Adipocyte (in vitro differentiated cells): ENCODE measurements around the gene CCNYL1.

Experiments
- DNase-seq: peaks from one replicate; pipeline ENCODE4 v3.0.0-alpha.2; 2015; ENCODE audit warnings: low read depth
- H3K27me3 ChIP-seq: replicated peaks from 2 replicates; pipeline ENCODE4 v1.7.0; 2013; ENCODE audit warnings: mild to moderate bottlenecking, low read length, moderate library complexity; ENCODE audit not compliant: control insufficient read depth, insufficient read depth
- H3K36me3 ChIP-seq: 2 replicates; pipeline ENCODE4 v1.7.0; 2013; ENCODE audit warnings: low read length, mild to moderate bottlenecking, moderate library complexity; ENCODE audit not compliant: control insufficient read depth, insufficient read depth, severe bottlenecking
- H3K4me1 ChIP-seq: 2 replicates; pipeline ENCODE4 v1.7.0; 2013; ENCODE audit warnings: mild to moderate bottlenecking, low read length, moderate library complexity; ENCODE audit not compliant: control insufficient read depth, insufficient read depth
- H3K4me3 ChIP-seq: 2 replicates; pipeline ENCODE4 v1.7.0; 2013; ENCODE audit warnings: mild to moderate bottlenecking, low read length, moderate library complexity
- H3K9ac ChIP-seq: 2 replicates; pipeline ENCODE4 v1.7.0; 2013; ENCODE audit warnings: mild to moderate bottlenecking, low read length, moderate library complexity
- H3K9me3 ChIP-seq: 2 replicates; pipeline ENCODE4 v1.7.0; 2013; ENCODE audit warnings: mild to moderate bottlenecking, low read length, moderate library complexity; ENCODE audit not compliant: control insufficient read depth

Gene CCNYL1

GRCh38 chr2:207768168-207768865 is 56.9 kb downstream of the CCNYL1 start:
- Histone ChIP-seq H3K36me3 (peaks cover 28% of the 10 kb centered on the region), H3K27me3 (no peaks in the 10 kb centered on the region), H3K4me3 (peak overlapping the region; percentile 95), H3K9ac (peak overlapping the region; percentile 94), H3K9me3 (no peaks in the 10 kb centered on the region), H3K4me1 (peaks cover 42% of the 10 kb centered on the region)
- peak; percentile 54 for DNase-seq

GRCh38 chr2:207768866-207769596 is 57.6 kb downstream of the CCNYL1 start:
- H3K4me3 ChIP-seq: peak overlapping the region; percentile 95
- peak overlapping the region; percentile 94 for H3K9ac ChIP-seq
- H3K4me1 ChIP-seq: peaks cover 42% of the 10 kb centered on the region
- peak; percentile 39 for DNase-seq
- H3K27me3 ChIP-seq: no peaks in the 10 kb centered on the region
- H3K9me3 ChIP-seq: no peaks in the 10 kb centered on the region
- peaks cover 22% of the 10 kb centered on the region for H3K36me3 ChIP-seq

GRCh38 chr2:207770602-207771404 is 59.4 kb downstream of the CCNYL1 start:
- peak overlapping the region; percentile 95 for H3K4me3 ChIP-seq
- H3K9me3 ChIP-seq: no peaks in the 10 kb centered on the region
- H3K9ac ChIP-seq: peak overlapping the region; percentile 83
- peaks cover 34% of the 10 kb centered on the region for H3K4me1 ChIP-seq
- H3K27me3 ChIP-seq: no peaks in the 10 kb centered on the region
- DNase-seq: peak; percentile 19
- peaks cover 16% of the 10 kb centered on the region for H3K36me3 ChIP-seq

GRCh38 chr2:207771421-207771820 is 60.0 kb downstream of the CCNYL1 start:
- no peak for DNase-seq
- H3K4me1 ChIP-seq: peaks cover 30% of the 10 kb centered on the region
- H3K9me3 ChIP-seq: no peaks in the 10 kb centered on the region
- H3K4me3 ChIP-seq: peak overlapping the region; percentile 95
- H3K27me3 ChIP-seq: no peaks in the 10 kb centered on the region
- H3K36me3 ChIP-seq: peaks cover 15% of the 10 kb centered on the region
- H3K9ac ChIP-seq: peak overlapping the region; percentile 83

GRCh38 chr2:207772081-207772843 is 60.8 kb downstream of the CCNYL1 start:
- no peaks in the 10 kb centered on the region for H3K27me3 ChIP-seq
- no peaks in the 10 kb centered on the region for H3K9me3 ChIP-seq
- DNase-seq: no peak
- no peak overlapping the region for H3K4me3 ChIP-seq
- H3K9ac ChIP-seq: no peak overlapping the region
- peaks cover 7% of the 10 kb centered on the region for H3K36me3 ChIP-seq
- H3K4me1 ChIP-seq: peaks cover 25% of the 10 kb centered on the region

- Histone ChIP-seq H3K4me1 (peaks cover 20% of the 10 kb centered on the region), H3K9me3 (no peaks in the 10 kb centered on the region), H3K9ac (no peak overlapping the region), H3K36me3 (peaks cover 2% of the 10 kb centered on the region), H3K4me3 (no peak overlapping the region), H3K27me3 (no peaks in the 10 kb centered on the region)
- DNase-seq: no peak
Measured at GRCh38 chr2:207772844-207773205, 61.4 kb downstream of the CCNYL1 start.

GRCh38 chr2:207775473-207775872 is 64.0 kb downstream of the CCNYL1 start:
- Histone ChIP-seq H3K4me1 (peaks cover 11% of the 10 kb centered on the region), H3K9ac (no peak overlapping the region), H3K4me3 (no peak overlapping the region), H3K36me3 (no peaks in the 10 kb centered on the region), H3K9me3 (no peaks in the 10 kb centered on the region), H3K27me3 (no peaks in the 10 kb centered on the region)
- no peak for DNase-seq

GRCh38 chr2:207777124-207777523 is 65.7 kb downstream of the CCNYL1 start:
- no peaks in the 10 kb centered on the region for H3K9me3 ChIP-seq
- no peak overlapping the region for H3K4me3 ChIP-seq
- H3K27me3 ChIP-seq: no peaks in the 10 kb centered on the region

GRCh38 chr2:207778298-207778882 is 67.0 kb downstream of the CCNYL1 start:
- Histone ChIP-seq H3K9me3 (no peaks in the 10 kb centered on the region), H3K9ac (no peak overlapping the region), H3K36me3 (no peaks in the 10 kb centered on the region), H3K4me1 (no peaks in the 10 kb centered on the region), H3K4me3 (no peak overlapping the region), H3K27me3 (no peaks in the 10 kb centered on the region)
- DNase-seq: no peak

More at GRCh38 chr2:207777124-207777523, 65.7 kb downstream of the CCNYL1 start:
- Histone ChIP-seq H3K36me3 (no peaks in the 10 kb centered on the region), H3K4me1 (no peaks in the 10 kb centered on the region), H3K9ac (no peak overlapping the region)
- no peak for DNase-seq

GRCh38 chr2:207779523-207779922 is 68.1 kb downstream of the CCNYL1 start:
- H3K9me3 ChIP-seq: no peaks in the 10 kb centered on the region
- H3K4me3 ChIP-seq: no peak overlapping the region
- no peaks in the 10 kb centered on the region for H3K27me3 ChIP-seq
- no peaks in the 10 kb centered on the region for H3K36me3 ChIP-seq
- no peak for DNase-seq
- no peak overlapping the region for H3K9ac ChIP-seq
- no peaks in the 10 kb centered on the region for H3K4me1 ChIP-seq
